MM.1S (cell line): Measurements from ENCODE around the gene DIO1.

Experiments
- DNase-seq: peaks from one replicate; pipeline ENCODE4 v3.0.0-alpha.2; 2015
- H2AFZ ChIP-seq: fragments of 300-600 bp; sonication (generic); 2 replicates; pipeline ENCODE4 v1.6.0; 2016; ENCODE audit warnings: antibody characterized with exemption, low read length
- H3F3A ChIP-seq: fragments of 300-600 bp; sonication (generic); 2 replicates; pipeline ENCODE4 v1.6.1; 2016; ENCODE audit warnings: mild to moderate bottlenecking, antibody characterized with exemption, low read length, moderate library complexity, mixed read lengths; ENCODE audit not compliant: insufficient read depth
- H3K27ac ChIP-seq: fragments of 300-600 bp; sonication (generic); 2 replicates; pipeline ENCODE4 v1.5.1; 2016; ENCODE audit warnings: mild to moderate bottlenecking, low read length
- H3K27me3 ChIP-seq: fragments of 300-600 bp; sonication (generic); replicated peaks from 2 replicates; pipeline ENCODE4 v1.6.0; 2016; ENCODE audit warnings: low read length; ENCODE audit not compliant: insufficient read depth
- H3K36me3 ChIP-seq: fragments of 300-600 bp; sonication (generic); replicated peaks from 2 replicates; pipeline ENCODE4 v1.6.1; 2016; ENCODE audit warnings: mild to moderate bottlenecking, low read length, mixed read lengths; ENCODE audit not compliant: insufficient read depth
- H3K4me1 ChIP-seq: fragments of 300-600 bp; sonication (generic); 2 replicates; pipeline ENCODE4 v1.6.1; 2016; ENCODE audit warnings: low read length, mixed read lengths
- H3K4me2 ChIP-seq: fragments of 300-600 bp; sonication (generic); 2 replicates; pipeline ENCODE4 v1.6.0; 2016; ENCODE audit warnings: low read depth, low read length
- H3K4me3 ChIP-seq: fragments of 300-600 bp; sonication (generic); 2 replicates; pipeline ENCODE4 v1.5.1; 2016; ENCODE audit warnings: low read length, mixed read lengths
- H3K79me2 ChIP-seq: fragments of 300-600 bp; sonication (generic); 2 replicates; pipeline ENCODE4 v1.6.1; 2016; ENCODE audit warnings: mixed run types, low read length, mixed read lengths
- H3K9ac ChIP-seq: fragments of 300-600 bp; sonication (generic); 2 replicates; pipeline ENCODE4 v1.6.1; 2016; ENCODE audit warnings: low read length, mixed read lengths
- H3K9me2 ChIP-seq: fragments of 300-600 bp; sonication (generic); replicated peaks from 2 replicates; pipeline ENCODE4 v1.6.1; 2016; ENCODE audit warnings: mild to moderate bottlenecking, low read length, mixed read lengths; ENCODE audit not compliant: insufficient read depth
- H3K9me3 ChIP-seq: fragments of 300-600 bp; sonication (generic); replicated peaks from 2 replicates; pipeline ENCODE4 v1.6.1; 2016; ENCODE audit warnings: mild to moderate bottlenecking, low read length, mixed read lengths; ENCODE audit not compliant: insufficient read depth
- H4K20me1 ChIP-seq: fragments of 300-600 bp; sonication (generic); 2 replicates; pipeline ENCODE4 v1.6.1; 2016; ENCODE audit warnings: mild to moderate bottlenecking, low read length, moderate library complexity, mixed read lengths; ENCODE audit not compliant: insufficient read depth
- EZH2 ChIP-seq: fragments of 300-600 bp; sonication (generic); optimal IDR thresholded peaks from 2 replicates; pipeline ENCODE3; 2017; ENCODE audit warnings: low read depth, mild to moderate bottlenecking, antibody characterized with exemption, low read length, mixed read lengths
- EZH2phosphoT487 ChIP-seq: fragments of 300-600 bp; sonication (generic); IDR thresholded peaks from 2 replicates; pipeline ENCODE4 v1.6.1; 2018; ENCODE audit warnings: antibody characterized with exemption, low read length
- TF ChIP-seq, protein P1 (sequence below): fragments of 300-600 bp; sonication (generic); IDR thresholded peaks from 2 replicates; pipeline ENCODE4 v1.5.1; 2016; ENCODE audit warnings: antibody characterized with exemption, low read length, mixed read lengths

DIO1 gene

DNA sequence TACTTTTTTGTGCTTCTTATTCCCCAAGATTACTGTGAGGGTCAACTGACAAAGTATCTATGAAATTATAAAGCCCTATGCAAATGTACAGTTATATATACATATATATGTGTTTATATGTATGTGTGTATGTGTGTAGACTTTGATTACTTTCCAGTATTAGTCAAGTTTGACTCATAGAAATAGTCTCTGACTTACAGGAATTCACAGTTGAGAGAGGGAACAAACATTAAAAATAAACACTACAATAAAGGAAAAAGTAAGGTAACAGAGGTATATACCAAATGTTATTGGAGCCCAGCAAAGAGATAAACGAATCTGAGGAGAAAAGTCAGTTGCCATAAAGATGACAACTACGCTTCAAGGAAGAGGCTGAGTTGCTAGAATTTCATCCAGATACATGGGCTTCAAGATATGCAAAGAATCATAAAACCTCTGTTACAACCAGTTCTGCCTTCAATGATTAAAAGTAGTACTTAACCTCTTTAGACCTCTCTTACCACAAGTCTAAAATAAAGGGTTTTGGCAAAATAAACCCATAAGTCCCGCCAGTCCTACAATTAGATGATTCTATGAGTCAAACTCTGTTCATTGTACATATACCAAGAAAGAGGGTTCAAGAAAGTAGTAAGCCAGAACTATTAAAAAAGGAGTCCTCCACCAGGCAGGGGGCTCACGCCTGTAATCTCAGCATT, 44.3 kb downstream of the DIO1 start:
- H3K9me3 ChIP-seq: no peaks in the 10 kb centered on the region
- DNase-seq: no peak
- H4K20me1 ChIP-seq: no peaks in the 10 kb centered on the region
- H3F3A ChIP-seq: no peaks in the 10 kb centered on the region
- H3K79me2 ChIP-seq: peaks cover 12% of the 10 kb centered on the region
- no peaks in the 10 kb centered on the region for H3K9me2 ChIP-seq
- H3K4me1 ChIP-seq: no peaks in the 10 kb centered on the region
- H3K4me2 ChIP-seq: no peak overlapping the region
- H2AFZ ChIP-seq: no peak overlapping the region
- no peak overlapping the region for H3K9ac ChIP-seq
- H3K4me3 ChIP-seq: no peak overlapping the region
- H3K27me3 ChIP-seq: no peaks in the 10 kb centered on the region
- TF ChIP-seq, protein P1, sequence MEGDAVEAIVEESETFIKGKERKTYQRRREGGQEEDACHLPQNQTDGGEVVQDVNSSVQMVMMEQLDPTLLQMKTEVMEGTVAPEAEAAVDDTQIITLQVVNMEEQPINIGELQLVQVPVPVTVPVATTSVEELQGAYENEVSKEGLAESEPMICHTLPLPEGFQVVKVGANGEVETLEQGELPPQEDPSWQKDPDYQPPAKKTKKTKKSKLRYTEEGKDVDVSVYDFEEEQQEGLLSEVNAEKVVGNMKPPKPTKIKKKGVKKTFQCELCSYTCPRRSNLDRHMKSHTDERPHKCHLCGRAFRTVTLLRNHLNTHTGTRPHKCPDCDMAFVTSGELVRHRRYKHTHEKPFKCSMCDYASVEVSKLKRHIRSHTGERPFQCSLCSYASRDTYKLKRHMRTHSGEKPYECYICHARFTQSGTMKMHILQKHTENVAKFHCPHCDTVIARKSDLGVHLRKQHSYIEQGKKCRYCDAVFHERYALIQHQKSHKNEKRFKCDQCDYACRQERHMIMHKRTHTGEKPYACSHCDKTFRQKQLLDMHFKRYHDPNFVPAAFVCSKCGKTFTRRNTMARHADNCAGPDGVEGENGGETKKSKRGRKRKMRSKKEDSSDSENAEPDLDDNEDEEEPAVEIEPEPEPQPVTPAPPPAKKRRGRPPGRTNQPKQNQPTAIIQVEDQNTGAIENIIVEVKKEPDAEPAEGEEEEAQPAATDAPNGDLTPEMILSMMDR: no peak
- TF ChIP-seq EZH2 (no peak), EZH2phosphoT487 (no peak)
- no peak overlapping the region for H3K27ac ChIP-seq
- peaks cover 3% of the 10 kb centered on the region; the same call in 1 of the 2 replicates for H3K36me3 ChIP-seq

DNA sequence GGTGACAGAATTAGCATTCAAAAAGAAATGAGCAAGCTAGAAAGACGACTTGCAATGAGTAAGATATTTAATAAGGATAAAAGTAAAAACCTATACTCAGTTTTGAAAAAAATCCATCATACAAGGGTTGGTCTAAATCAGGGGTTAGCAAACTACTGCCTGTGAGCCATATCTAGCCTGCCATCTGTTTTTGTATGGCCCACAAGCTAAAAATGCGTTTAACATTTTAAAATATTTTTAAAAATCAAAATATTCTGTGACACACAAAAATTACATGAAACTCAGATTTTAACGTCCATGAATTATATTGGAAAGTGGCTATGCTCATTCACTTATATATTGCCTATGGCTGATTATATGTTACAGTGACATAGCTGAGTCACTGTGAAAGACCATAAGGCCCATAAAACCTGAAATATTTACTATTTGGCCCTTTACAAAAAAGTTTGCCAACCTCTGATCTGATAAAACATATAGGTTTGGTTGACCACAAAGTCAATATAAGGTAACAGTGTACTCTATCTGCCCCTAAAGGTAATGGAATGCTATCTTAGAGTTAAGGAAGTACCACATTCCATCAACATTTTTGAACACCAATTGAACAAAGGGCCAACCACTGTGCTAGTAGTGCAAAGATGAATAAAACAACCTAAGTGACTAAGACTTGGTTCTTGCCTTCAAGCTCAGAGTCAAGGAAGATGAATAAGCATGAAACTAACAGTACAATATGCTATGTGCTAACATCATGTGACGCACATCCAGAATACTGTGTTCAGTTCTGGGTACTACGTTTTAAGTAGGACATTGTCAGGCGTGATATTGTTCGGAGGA, 48.4 kb downstream of the DIO1 start:
- no peak overlapping the region for H3K9ac ChIP-seq
- H3K4me3 ChIP-seq: no peak overlapping the region
- no peaks in the 10 kb centered on the region for H3K9me2 ChIP-seq
- no peak overlapping the region for H2AFZ ChIP-seq
- H3K4me1 ChIP-seq: 0 out of 2 replicates have a peak, but pooled peaks cover 6% of the 10 kb centered on the region
- H3F3A ChIP-seq: no peaks in the 10 kb centered on the region
- no peak overlapping the region for H3K27ac ChIP-seq
- TF ChIP-seq, protein P1: no peak
- TF ChIP-seq EZH2phosphoT487 (no peak), EZH2 (no peak)
- DNase-seq: no peak
- H4K20me1 ChIP-seq: no peaks in the 10 kb centered on the region
- no peak overlapping the region for H3K4me2 ChIP-seq
- H3K27me3 ChIP-seq: no peaks in the 10 kb centered on the region
- peaks cover 3% of the 10 kb centered on the region; the same call in 1 of the 2 replicates for H3K36me3 ChIP-seq
- H3K79me2 ChIP-seq: peaks cover 40% of the 10 kb centered on the region
- no peaks in the 10 kb centered on the region for H3K9me3 ChIP-seq

DNA sequence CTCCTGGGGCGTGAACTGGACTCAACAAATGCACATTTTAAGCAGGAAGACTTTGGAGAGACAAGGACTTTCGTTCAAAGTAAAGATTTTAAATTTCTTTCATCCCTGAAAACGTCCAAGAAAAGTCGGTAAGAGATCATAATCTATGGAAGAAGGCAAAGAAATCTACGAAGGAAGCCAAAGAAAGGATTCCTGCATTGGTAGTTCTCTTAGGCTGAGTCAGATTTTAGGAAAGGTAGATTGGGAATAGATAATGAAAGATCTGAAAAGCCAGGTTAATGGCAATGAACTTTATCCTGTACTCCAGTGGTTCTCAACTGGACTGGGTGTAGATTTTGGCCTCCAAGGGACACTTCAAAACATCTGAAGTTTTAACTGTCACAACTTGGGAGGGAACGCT, 49.1 kb downstream of the DIO1 start:
- no peaks in the 10 kb centered on the region for H3F3A ChIP-seq
- H3K9ac ChIP-seq: no peak overlapping the region
- H3K27me3 ChIP-seq: no peaks in the 10 kb centered on the region
- 0 out of 2 replicates have a peak, but pooled peaks cover 6% of the 10 kb centered on the region for H3K4me1 ChIP-seq
- H3K9me2 ChIP-seq: no peaks in the 10 kb centered on the region
- H3K4me3 ChIP-seq: no peak overlapping the region
- H3K36me3 ChIP-seq: no peaks in the 10 kb centered on the region
- H4K20me1 ChIP-seq: no peaks in the 10 kb centered on the region
- peaks cover 47% of the 10 kb centered on the region for H3K79me2 ChIP-seq
- H3K9me3 ChIP-seq: no peaks in the 10 kb centered on the region
- H3K27ac ChIP-seq: no peak overlapping the region
- no peak for TF ChIP-seq EZH2phosphoT487
- TF ChIP-seq, protein P1: no peak
- TF ChIP-seq EZH2: no peak
- no peak for DNase-seq
- H2AFZ ChIP-seq: no peak overlapping the region
- H3K4me2 ChIP-seq: no peak overlapping the region
